Fibroblast of lung (primary cell): ENCODE data around the gene SEMA3D. TPM values are rescaled to one million over a fixed set of nuclear protein-coding genes. Genes with fewer than 3 reads are reported as not detected.

Experiments
- DNase-seq, 2 donors: peaks; one replicate each; pipeline versions ENCODE4 v3.0.0 to v3.0.0-alpha.2; 2010; ENCODE audit warnings: low read depth in 2 of 2
- H2AFZ ChIP-seq: 2 replicates; pipeline ENCODE4 v1.5.1; 2012; ENCODE audit warnings: low read length, control low read depth, inconsistent platforms
- H3K27ac ChIP-seq: 2 replicates; pipeline ENCODE4 v1.5.1; 2011; ENCODE audit warnings: low read length, control low read depth; ENCODE audit not compliant: insufficient read depth
- H3K27me3 ChIP-seq: 2 replicates; pipeline ENCODE4 v1.5.1; 2011; ENCODE audit warnings: mild to moderate bottlenecking, low read length; ENCODE audit not compliant: control insufficient read depth, insufficient read depth
- H3K36me3 ChIP-seq: 2 replicates; pipeline ENCODE4 v1.5.1; 2011; ENCODE audit warnings: low read length; ENCODE audit not compliant: control insufficient read depth, insufficient read depth
- H3K4me1 ChIP-seq: 2 replicates; pipeline ENCODE4 v1.5.1; 2011; ENCODE audit warnings: low read length; ENCODE audit not compliant: control insufficient read depth, insufficient read depth; ENCODE audit errors: extremely low read depth
- H3K4me2 ChIP-seq: 2 replicates; pipeline ENCODE4 v1.5.1; 2011; ENCODE audit warnings: low read length, control low read depth; ENCODE audit not compliant: insufficient read depth; ENCODE audit errors: extremely low read depth
- H3K4me3 ChIP-seq, 4 experiments: fragments of 200-600 bp in 1 of 4; sonication (generic) in 1 of 4; replicated peaks in 1 of 4; 2 replicates each; pipeline ENCODE4 v1.5.1; 2011 to 2016; ENCODE audit warnings: low read length in 4 of 4, low read depth in 3 of 4, mild to moderate bottlenecking in 3 of 4, control low read depth in 2 of 4, inconsistent platforms in 1 of 4, mixed read lengths in 1 of 4; ENCODE audit not compliant: insufficient read depth in 1 of 4; ENCODE audit errors: control extremely low read depth in 1 of 4
- H3K79me2 ChIP-seq: 2 replicates; pipeline ENCODE4 v1.5.1; 2012; ENCODE audit warnings: mild to moderate bottlenecking, low read length, inconsistent platforms; ENCODE audit not compliant: control insufficient read depth, insufficient read depth
- H3K9ac ChIP-seq: 2 replicates; pipeline ENCODE4 v1.5.1; 2011; ENCODE audit warnings: mild to moderate bottlenecking, low read length, control low read depth; ENCODE audit not compliant: insufficient read depth
- H3K9me3 ChIP-seq: 2 replicates; pipeline ENCODE4 v1.5.1; 2012; ENCODE audit warnings: low read depth, low read length; ENCODE audit not compliant: control insufficient read depth, insufficient read depth
- H4K20me1 ChIP-seq: 2 replicates; pipeline ENCODE4 v1.5.1; 2011; ENCODE audit warnings: low read length; ENCODE audit not compliant: control insufficient read depth, insufficient read depth; ENCODE audit errors: extremely low read depth
- CTCF ChIP-seq, 2 donors: IDR thresholded peaks in 1 of 2; conservative IDR thresholded peaks in 1 of 2; 1 replicate in 1 of 2; 2 replicates in 1 of 2; pipeline ENCODE4 v1.5.1; 2011 to 2012; ENCODE audit warnings: low read length in 2 of 2, control low read depth in 1 of 2, inconsistent platforms in 1 of 2, low read depth in 1 of 2, mild to moderate bottlenecking in 1 of 2
- EZH2 ChIP-seq: IDR thresholded peaks from 2 replicates; pipeline ENCODE4 v1.5.1; 2012; ENCODE audit warnings: low read length, control low read depth, mild to moderate bottlenecking; ENCODE audit errors: missing control alignments
- polyA plus RNA-seq, 2 donors: library from polyadenylated mRNA; depleted of rRNA in 1 of 2; stranded (reverse) in 1 of 2; unstranded in 1 of 2; fragments of >200 nt; gene quantifications; 2 replicates each; pipeline ENCODE4 v1.2.1, GENCODE V29; 2011 to 2012; ENCODE audit warnings: missing spikeins in 1 of 2
- total RNA-seq: library from RNA; depleted of rRNA; stranded (reverse); fragments of >200 nt; gene quantifications from 2 replicates; pipeline ENCODE4 v1.2.1, GENCODE V29; 2014

The SEMA3D gene
- total and polyA plus RNA-seq, 2 donors (not counting 1 experiment from before 2014, with no cell fraction given): 4.1 to 4.6 TPM

GRCh38 chr7:85065888-85066485 lies 120.9 kb downstream of the SEMA3D start:
- Histone ChIP-seq H3K27me3 (no peaks in the 10 kb centered on the region), H3K36me3 (no peaks in the 10 kb centered on the region), H3K79me2 (no peaks in the 10 kb centered on the region), H4K20me1 (no peaks in the 10 kb centered on the region), H3K9ac (no peak overlapping the region), H3K27ac (no peak overlapping the region), H3K4me3 (no peak overlapping the region), H2AFZ (no peak overlapping the region), H3K4me1 (no peaks in the 10 kb centered on the region), H3K9me3 (no peaks in the 10 kb centered on the region), H3K4me2 (no peak overlapping the region)
- no peak for TF ChIP-seq CTCF (conservative IDR thresholded peaks at IDR 0.05 in 1 of 2, IDR thresholded peaks at IDR 0.05 in 1 of 2; ENCODE audit: low read depth in 1 of 2, low read length in 2 of 2)
- DNase-seq: peak; percentile 16 to 76

GRCh38 chr7:85065306-85065705 lies 121.5 kb downstream of the SEMA3D start:
- TF ChIP-seq CTCF (conservative IDR thresholded peaks at IDR 0.05 in 1 of 2, IDR thresholded peaks at IDR 0.05 in 1 of 2; ENCODE audit: low read depth in 1 of 2, low read length in 2 of 2): no peak
- no peak for TF ChIP-seq EZH2

GRCh38 chr7:85062651-85063050 lies 124.2 kb downstream of the SEMA3D start:
- Histone ChIP-seq H3K4me1 (no peaks in the 10 kb centered on the region), H3K9ac (no peak overlapping the region), H3K79me2 (no peaks in the 10 kb centered on the region), H3K4me2 (no peak overlapping the region), H4K20me1 (no peaks in the 10 kb centered on the region), H3K36me3 (no peaks in the 10 kb centered on the region), H2AFZ (no peak overlapping the region), H3K27me3 (no peaks in the 10 kb centered on the region), H3K4me3 (no peak overlapping the region), H3K27ac (no peak overlapping the region), H3K9me3 (no peaks in the 10 kb centered on the region)
- TF ChIP-seq EZH2 (no peak), CTCF (conservative IDR thresholded peaks at IDR 0.05 in 1 of 2, IDR thresholded peaks at IDR 0.05 in 1 of 2; ENCODE audit: low read depth in 1 of 2, low read length in 2 of 2) (no peak)
- no peak for DNase-seq

More at GRCh38 chr7:85065306-85065705, 121.5 kb downstream of the SEMA3D start:
- H3K4me2 ChIP-seq: no peak overlapping the region
- H3K27ac ChIP-seq: no peak overlapping the region
- H3K27me3 ChIP-seq: no peaks in the 10 kb centered on the region
- H3K36me3 ChIP-seq: no peaks in the 10 kb centered on the region
- no peak overlapping the region for H3K9ac ChIP-seq
- H3K79me2 ChIP-seq: no peaks in the 10 kb centered on the region
- H3K9me3 ChIP-seq: no peaks in the 10 kb centered on the region
- H2AFZ ChIP-seq: no peak overlapping the region
- no peak overlapping the region for H3K4me3 ChIP-seq
- H3K4me1 ChIP-seq: no peaks in the 10 kb centered on the region
- H4K20me1 ChIP-seq: no peaks in the 10 kb centered on the region
- DNase-seq: peak; percentile 61 to 77
